Tibial nerve (tissue), 3 donors: ENCODE data around the gene H6PD.

Experiments used
- CTCF ChIP-seq, 5 experiments: fragments of 200-600 bp in 3 of 5; fragments of 450-650 bp in 2 of 5; sonication (generic) in 3 of 5; IDR thresholded peaks; one replicate each; pipeline ENCODE4 v1.5.1; 2016 to 2019; ENCODE audit warnings: antibody characterized with exemption in 5 of 5, mild to moderate bottlenecking in 3 of 5, moderate library complexity in 2 of 5
- POLR2A ChIP-seq, 2 donors: fragments of 450-650 bp; IDR thresholded peaks; one replicate each; pipeline ENCODE4 v1.6.1; 2017; ENCODE audit warnings: antibody characterized with exemption in 2 of 2, mild to moderate bottlenecking in 2 of 2, moderate library complexity in 2 of 2

- no peak for TF ChIP-seq CTCF (IDR thresholded peaks at IDR 0.05)
- no peak for TF ChIP-seq POLR2A (IDR thresholded peaks at IDR 0.05)
These were observed 12.5 kb downstream of the H6PD start for GRCh38 chr1:9246841-9247785.
